Astrocyte of the cerebellum (primary cell): ENCODE data around the gene SMARCD2.
"Not testable (repeated sequence)": the region's sequence is repeated elsewhere in the genome, so short reads cannot be mapped to it uniquely, and the experiment has no call there.

Source experiments
- DNase-seq: peaks from one replicate; pipeline ENCODE4 v3.0.0-alpha.2; 2011; ENCODE audit warnings: low read depth
- H3K4me3 ChIP-seq: 2 replicates; pipeline ENCODE4 v1.5.1; 2011; ENCODE audit warnings: mild to moderate bottlenecking, low read depth, low read length, moderate library complexity
- CTCF ChIP-seq: IDR thresholded peaks from 2 replicates; pipeline ENCODE4 v1.5.1; 2012; ENCODE audit warnings: low read length, low read depth, moderate library complexity, mild to moderate bottlenecking; ENCODE audit errors: missing control alignments
- in situ Hi-C: cut with HindIII; loops from 2 replicates; pipeline ENCODE4 v1.10.0; 2017; ENCODE audit warnings: low sequenced_read_pairs

The SMARCD2 gene

GRCh38 chr17:63842540-63843386 lies at the start of gene SMARCD2:
TSS of gene SMARCD2 (minus strand) at chr17:63842685. CDS start at chr17:63842674, 11 bp downstream.
- in situ Hi-C loops, result no loop called here
- peak; percentile 99 for DNase-seq
- peak within 1 kb of the TSS; percentile 85 for H3K4me3 ChIP-seq
- TF ChIP-seq CTCF, result no peak

- in situ Hi-C loops, result not testable (repeated sequence)
These were observed 46.8 kb upstream of the SMARCD2 start for GRCh38 chr17:63889026-63889848.

GRCh38 chr17:63885119-63885518 lies 42.6 kb upstream of the SMARCD2 start:
- DNase-seq, in situ Hi-C loops: not testable (repeated sequence)

More at GRCh38 chr17:63889026-63889848, 46.8 kb upstream of the SMARCD2 start:
- DNase-seq, H3K4me3 ChIP-seq: not testable (repeated sequence)
- TF ChIP-seq CTCF, result peak; percentile 46

GRCh38 chr17:63882626-63883126 lies 40.2 kb upstream of the SMARCD2 start:
- in situ Hi-C loops, DNase-seq, H3K4me3 ChIP-seq: not testable (repeated sequence)

More at GRCh38 chr17:63885119-63885518, 42.6 kb upstream of the SMARCD2 start:
- not testable (repeated sequence) for H3K4me3 ChIP-seq

GRCh38 chr17:63881935-63882601 lies 39.6 kb upstream of the SMARCD2 start, which contains the start of gene GH2:
TSS of gene GH2 (minus strand) at chr17:63881944. CDS start at chr17:63881801, 143 bp downstream.
- DNase-seq, result peak; percentile 13
- TF ChIP-seq CTCF, result peak; percentile 68
- in situ Hi-C loops, result no loop called here
- H3K4me3 ChIP-seq, result no peak within 1 kb of the TSS

GRCh38 chr17:63881337-63881736 lies 38.9 kb upstream of the SMARCD2 start:
- DNase-seq, H3K4me3 ChIP-seq, in situ Hi-C loops: not testable (repeated sequence)

GRCh38 chr17:63880706-63881105 lies 38.2 kb upstream of the SMARCD2 start:
- in situ Hi-C loops, result no loop called here
- no peak for DNase-seq
- H3K4me3 ChIP-seq, result no peak overlapping the region
- no peak for TF ChIP-seq CTCF

- H3K4me3 ChIP-seq, in situ Hi-C loops, DNase-seq: not testable (repeated sequence)
These were observed 35.9 kb upstream of the SMARCD2 start for GRCh38 chr17:63878413-63878812.

- in situ Hi-C loops, DNase-seq, H3K4me3 ChIP-seq: not testable (repeated sequence)
These were observed 32.2 kb upstream of the SMARCD2 start for GRCh38 chr17:63874693-63875092.

GRCh38 chr17:63874061-63874626 lies 31.7 kb upstream of the SMARCD2 start:
- in situ Hi-C loops, DNase-seq, H3K4me3 ChIP-seq: not testable (repeated sequence)

- in situ Hi-C loops, DNase-seq, H3K4me3 ChIP-seq: not testable (repeated sequence)
These were observed 31.1 kb upstream of the SMARCD2 start, which contains the start of gene CSH2 for GRCh38 chr17:63873577-63873976. TSS of gene CSH2 (minus strand) at chr17:63873677. CDS start at chr17:63873614, 63 bp downstream.
